WI38 (cell line): Measurements from ENCODE around the gene TBC1D5.

Source experiments
- H3K4me3 ChIP-seq: 2 replicates; pipeline ENCODE4 v1.5.1; 2011; ENCODE audit warnings: low read depth, mild to moderate bottlenecking, control low read depth, low read length
- TF ChIP-seq, protein P1 (sequence below): IDR thresholded peaks from 2 replicates; pipeline ENCODE4 v1.5.1; 2012; ENCODE audit warnings: low read depth, mild to moderate bottlenecking, control low read depth, low read length

TBC1D5 gene

DNA sequence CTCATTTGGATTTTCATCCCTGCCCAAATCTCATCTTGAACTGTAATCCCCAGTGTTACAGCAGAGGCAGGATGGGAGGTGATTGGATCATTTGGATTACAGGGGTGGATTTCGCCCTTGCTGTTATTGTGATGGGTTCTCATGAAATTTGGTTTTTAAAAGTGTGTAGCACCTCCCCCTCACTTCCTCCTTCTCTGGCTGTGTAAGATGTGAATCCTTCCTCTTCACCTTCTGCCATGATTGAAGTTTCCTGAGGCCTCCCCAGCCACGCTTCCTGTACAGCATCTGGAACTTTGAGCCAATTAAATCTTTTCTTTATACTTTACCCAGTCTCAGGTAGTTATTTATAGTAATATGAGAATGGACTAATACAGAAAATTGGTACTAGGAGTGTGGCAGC lies 540.9 kb downstream of the TBC1D5 start:
- TF ChIP-seq, protein P1, sequence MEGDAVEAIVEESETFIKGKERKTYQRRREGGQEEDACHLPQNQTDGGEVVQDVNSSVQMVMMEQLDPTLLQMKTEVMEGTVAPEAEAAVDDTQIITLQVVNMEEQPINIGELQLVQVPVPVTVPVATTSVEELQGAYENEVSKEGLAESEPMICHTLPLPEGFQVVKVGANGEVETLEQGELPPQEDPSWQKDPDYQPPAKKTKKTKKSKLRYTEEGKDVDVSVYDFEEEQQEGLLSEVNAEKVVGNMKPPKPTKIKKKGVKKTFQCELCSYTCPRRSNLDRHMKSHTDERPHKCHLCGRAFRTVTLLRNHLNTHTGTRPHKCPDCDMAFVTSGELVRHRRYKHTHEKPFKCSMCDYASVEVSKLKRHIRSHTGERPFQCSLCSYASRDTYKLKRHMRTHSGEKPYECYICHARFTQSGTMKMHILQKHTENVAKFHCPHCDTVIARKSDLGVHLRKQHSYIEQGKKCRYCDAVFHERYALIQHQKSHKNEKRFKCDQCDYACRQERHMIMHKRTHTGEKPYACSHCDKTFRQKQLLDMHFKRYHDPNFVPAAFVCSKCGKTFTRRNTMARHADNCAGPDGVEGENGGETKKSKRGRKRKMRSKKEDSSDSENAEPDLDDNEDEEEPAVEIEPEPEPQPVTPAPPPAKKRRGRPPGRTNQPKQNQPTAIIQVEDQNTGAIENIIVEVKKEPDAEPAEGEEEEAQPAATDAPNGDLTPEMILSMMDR: no peak
- no peak overlapping the region for H3K4me3 ChIP-seq

DNA sequence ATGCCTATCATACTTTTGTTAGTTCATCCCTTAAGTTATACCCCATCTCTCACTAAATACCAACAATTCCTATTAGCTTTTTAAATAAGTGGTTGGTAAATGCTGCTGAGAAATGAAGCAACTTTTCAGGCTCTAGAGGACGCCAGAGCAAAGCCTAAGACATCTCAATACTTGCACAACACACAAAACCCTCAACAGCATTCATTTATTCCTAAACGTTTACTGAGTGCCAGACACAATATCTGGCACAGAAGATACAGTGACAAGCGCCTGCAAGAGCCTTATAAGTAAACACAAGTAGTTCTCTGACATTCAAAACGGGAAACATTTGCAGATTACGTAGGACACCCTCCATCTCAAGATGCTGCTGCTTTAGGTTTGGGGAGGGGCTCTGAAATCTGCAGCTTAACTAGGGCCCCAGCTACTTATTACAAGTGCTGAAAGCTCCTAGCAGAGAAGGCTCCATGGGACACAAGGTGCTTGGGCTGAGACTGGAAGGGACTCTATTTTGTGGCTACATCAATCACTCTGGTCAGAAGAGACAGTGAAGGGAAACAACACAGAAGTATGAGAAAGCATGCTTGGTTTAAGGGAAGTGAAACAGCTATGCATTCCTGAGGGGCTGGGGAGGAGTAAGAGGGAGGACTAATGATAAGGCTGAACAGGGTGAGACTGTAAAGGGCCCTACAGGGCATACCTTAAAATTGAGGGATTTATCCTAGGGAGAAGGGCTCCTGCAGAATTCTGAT lies 546.4 kb downstream of the TBC1D5 start:
- H3K4me3 ChIP-seq: no peak overlapping the region
- TF ChIP-seq, protein P1: no peak

DNA sequence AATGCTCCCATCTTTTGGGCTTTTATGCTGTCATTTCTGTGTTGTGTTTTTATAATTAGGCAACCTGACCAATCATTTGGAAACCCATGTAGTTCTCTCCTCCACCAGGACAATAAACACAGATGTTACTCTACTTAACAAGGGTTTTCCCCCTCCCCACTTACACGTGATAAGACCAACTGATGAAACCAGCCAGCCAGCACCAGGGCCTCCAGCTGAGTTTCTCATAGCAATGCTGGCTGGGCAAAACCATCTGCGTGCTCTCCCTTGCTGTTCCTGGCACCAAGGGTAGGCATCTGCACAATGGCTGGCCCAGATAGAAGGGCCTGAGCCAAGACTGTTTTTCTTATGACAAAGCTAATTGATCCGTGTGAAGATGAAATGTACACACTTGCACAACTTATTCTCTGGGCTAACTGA lies 547.2 kb downstream of the TBC1D5 start:
- TF ChIP-seq, protein P1: no peak
- no peak overlapping the region for H3K4me3 ChIP-seq

DNA sequence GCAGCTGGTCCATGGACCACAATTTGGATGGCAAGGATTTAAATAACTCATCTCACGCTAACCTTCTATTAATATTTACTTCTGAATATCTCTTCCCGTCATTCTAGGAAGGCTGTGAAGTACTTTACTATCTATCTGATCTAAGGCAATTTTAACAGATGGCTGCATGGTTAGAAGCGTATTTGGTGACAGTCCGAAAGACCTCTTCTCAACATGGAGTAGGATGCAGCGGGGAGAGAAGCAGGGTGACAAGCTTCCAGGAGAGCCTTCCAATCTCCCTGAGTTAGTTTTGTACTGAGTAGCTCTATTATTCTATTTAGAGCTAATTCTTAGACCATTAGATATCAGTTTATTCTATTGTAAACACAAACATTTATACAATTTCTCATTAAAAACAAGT lies 548.3 kb downstream of the TBC1D5 start:
- H3K4me3 ChIP-seq: no peak overlapping the region
- TF ChIP-seq, protein P1: no peak

DNA sequence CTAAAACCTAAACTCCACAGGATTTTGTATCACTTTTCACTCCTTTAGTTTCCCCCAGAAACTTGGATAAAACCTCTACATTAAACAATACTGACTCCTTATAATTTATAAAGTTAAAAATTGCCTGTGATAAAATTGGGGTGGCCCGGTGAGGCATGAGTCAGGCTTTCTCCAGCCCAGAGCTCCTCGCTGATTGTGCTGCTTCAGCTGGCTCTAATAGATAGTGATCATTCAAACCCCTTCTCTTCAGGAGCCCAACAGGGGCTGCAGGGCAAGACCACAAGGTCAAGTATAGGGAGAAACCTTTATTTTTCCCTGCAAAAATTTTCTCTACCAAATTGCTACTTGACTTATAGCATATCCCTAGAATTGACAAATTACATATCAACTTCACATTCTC lies 549.4 kb downstream of the TBC1D5 start:
- TF ChIP-seq, protein P1: no peak
- H3K4me3 ChIP-seq: no peak overlapping the region

DNA sequence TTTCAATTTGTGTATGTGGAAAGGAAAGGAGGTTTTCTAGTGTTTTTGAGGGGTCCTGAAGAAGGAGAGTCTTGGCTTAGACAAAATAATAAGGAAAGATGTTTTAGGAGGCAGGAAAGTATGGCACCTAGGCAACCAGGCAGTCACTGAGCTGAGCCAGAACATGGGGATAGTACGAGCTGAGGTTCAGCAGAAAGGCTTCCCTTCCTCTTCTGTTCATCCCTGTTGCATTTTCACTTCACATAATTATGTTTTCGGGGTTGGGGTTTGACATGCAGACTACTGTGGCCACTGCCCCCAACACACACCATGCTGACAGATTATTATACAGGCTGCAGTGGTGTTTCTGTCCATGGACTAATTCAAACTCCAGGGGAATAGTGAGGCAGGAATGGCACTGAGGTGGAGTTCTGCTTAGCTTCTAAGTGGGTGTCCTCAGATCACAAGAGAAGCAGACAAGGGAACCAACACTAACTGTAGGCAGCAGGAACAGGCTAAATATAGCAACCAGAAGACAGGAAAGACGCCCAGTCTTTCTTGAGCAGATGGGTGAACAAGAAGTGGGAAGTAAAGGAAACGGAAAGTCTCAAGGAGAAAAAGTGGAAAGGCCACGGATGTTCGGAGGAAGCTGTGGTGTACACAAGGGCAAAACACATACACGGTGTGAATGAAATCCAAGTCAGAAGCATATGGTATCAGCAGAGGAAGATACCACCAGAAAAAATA lies 551.9 kb downstream of the TBC1D5 start:
- TF ChIP-seq, protein P1: no peak
- H3K4me3 ChIP-seq: no peak overlapping the region

DNA sequence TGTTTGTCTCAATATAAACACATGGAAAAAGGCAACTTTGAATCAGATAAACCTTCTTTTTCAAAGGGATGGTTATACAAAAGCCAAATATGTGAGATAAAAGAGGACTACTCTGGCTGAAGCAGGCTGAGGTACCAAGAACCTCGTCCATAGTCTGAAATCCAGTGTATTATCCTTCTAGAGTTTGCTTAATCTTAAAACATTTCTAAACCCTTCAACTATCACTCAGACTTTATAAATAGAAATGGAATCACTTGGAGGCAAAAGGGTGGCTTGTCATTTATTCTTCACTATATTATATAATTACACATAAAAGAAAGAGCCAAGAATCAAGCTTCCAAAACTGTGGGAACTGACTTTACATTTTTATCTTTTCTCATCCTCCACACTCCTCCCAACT lies 554.1 kb downstream of the TBC1D5 start:
- H3K4me3 ChIP-seq: no peak overlapping the region

More for the DNA sequence above, 554.1 kb downstream of the TBC1D5 start:
- TF ChIP-seq, protein P1: no peak
